Measurements from ENCODE around the gene SYPL2. TPM values are rescaled to one million over a fixed set of nuclear protein-coding genes. Genes with fewer than 3 reads are reported as not detected.
A peak's percentile ranks its signal among the peaks of the same experiment; 100 is the strongest.

The SYPL2 gene
- total RNA-seq, 1 donor from 2014 or later = not detected

DNA sequence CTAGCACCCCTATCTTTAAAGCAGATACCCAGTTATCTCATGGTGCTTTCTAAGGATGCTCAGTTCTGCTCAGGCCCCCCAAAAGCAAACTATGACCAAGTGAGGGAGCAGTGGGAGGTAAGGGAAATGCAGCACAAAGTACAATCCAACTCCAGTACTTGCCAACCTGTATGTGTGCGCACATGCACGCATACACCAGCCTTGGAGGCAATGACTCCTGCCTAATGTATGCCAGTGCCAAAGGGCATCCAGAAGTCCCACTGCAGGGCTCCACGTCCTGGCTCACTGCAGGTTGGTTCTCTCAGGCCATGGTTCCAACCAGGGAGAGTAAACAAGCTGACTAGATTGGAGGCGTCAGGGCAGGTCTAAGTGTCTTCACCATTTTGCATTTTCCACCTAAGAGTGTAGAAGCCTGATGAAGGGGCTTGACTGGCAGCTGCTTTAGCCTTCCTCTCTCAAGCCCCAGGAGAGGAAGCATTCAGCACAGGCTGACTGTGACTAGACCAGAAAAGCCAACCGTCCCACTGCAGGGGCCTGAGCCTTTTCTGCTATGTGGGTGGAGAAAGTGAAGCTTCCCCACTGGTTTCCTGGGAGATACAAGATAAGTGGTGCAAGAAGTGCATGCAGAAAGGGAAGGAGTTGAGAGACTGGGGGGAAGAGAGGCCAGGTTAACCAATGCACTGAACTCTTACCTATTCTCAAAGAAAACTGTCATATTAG is 35.5 kb downstream of the SYPL2 start:
- no peak overlapping the region for H3K9ac ChIP-seq
- H3K4me1 ChIP-seq = peaks cover 15% of the 10 kb centered on the region
- TF ChIP-seq EZH2phosphoT487 (IDR thresholded peaks at IDR 0.05) = no peak
- no peak for TF ChIP-seq EZH2 (IDR thresholded peaks at IDR 0.05)
- TF ChIP-seq, protein P1, sequence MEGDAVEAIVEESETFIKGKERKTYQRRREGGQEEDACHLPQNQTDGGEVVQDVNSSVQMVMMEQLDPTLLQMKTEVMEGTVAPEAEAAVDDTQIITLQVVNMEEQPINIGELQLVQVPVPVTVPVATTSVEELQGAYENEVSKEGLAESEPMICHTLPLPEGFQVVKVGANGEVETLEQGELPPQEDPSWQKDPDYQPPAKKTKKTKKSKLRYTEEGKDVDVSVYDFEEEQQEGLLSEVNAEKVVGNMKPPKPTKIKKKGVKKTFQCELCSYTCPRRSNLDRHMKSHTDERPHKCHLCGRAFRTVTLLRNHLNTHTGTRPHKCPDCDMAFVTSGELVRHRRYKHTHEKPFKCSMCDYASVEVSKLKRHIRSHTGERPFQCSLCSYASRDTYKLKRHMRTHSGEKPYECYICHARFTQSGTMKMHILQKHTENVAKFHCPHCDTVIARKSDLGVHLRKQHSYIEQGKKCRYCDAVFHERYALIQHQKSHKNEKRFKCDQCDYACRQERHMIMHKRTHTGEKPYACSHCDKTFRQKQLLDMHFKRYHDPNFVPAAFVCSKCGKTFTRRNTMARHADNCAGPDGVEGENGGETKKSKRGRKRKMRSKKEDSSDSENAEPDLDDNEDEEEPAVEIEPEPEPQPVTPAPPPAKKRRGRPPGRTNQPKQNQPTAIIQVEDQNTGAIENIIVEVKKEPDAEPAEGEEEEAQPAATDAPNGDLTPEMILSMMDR (IDR thresholded peaks at IDR 0.05) = no peak
- no peaks in the 10 kb centered on the region for H3K36me3 ChIP-seq
- H3K27ac Mint-ChIP-seq = peak overlapping the region; percentile 15
- no peaks in the 10 kb centered on the region for H3K27me3 Mint-ChIP-seq (ENCODE audit: insufficient read depth, low read depth)
- no peak overlapping the region for H3K4me3 ChIP-seq
- peaks cover 23% of the 10 kb centered on the region for H3F3A ChIP-seq (ENCODE audit: low read depth)
- H3K79me2 ChIP-seq (ENCODE audit: low read depth) = no peaks in the 10 kb centered on the region
- peaks cover 7% of the 10 kb centered on the region for H4K20me1 ChIP-seq (ENCODE audit: low read depth)
- H3K36me3 Mint-ChIP-seq = no peaks in the 10 kb centered on the region
- H3K9me3 Mint-ChIP-seq = no peaks in the 10 kb centered on the region
- peaks cover 55% of the 10 kb centered on the region for H3K4me1 Mint-ChIP-seq
- DNase-seq (ENCODE audit: low spot score) = no peak
- H3K9me3 ChIP-seq (ENCODE audit: low read depth) = no peaks in the 10 kb centered on the region
- no peak overlapping the region for H3K27ac ChIP-seq
- no peaks in the 10 kb centered on the region for H3K27me3 ChIP-seq
- H3K4me2 ChIP-seq = no peak overlapping the region
- no peak overlapping the region for H2AFZ ChIP-seq (replicated peaks)
- H3K4me3 Mint-ChIP-seq = peak overlapping the region; percentile 52

DNA sequence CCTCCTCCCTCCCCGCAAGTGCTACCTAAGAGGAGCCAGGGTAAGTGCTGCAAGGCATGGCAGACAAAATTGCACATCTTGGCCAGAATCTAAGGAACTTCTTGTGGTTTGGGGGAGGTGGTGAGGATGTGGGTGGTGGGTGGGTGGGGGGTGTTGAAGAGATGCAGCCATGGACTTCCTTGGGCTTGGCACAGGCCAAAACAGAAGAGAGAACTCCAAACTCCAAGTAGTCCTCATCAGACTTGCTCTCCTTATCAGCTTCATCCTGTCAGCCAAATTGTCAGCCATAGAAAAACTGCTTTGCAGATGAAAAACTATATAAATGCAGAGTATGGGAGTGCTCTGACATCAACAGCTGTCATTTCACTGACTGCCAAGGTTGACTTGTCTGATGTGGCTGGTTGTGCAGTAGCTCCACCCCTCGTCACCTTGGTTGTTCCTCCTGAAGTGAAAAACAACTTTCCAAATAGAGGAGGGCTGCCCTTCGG is 36.1 kb downstream of the SYPL2 start:
- no peaks in the 10 kb centered on the region for H3K36me3 ChIP-seq
- no peaks in the 10 kb centered on the region for H3K79me2 ChIP-seq (ENCODE audit: low read depth)
- TF ChIP-seq EZH2 (IDR thresholded peaks at IDR 0.05) (no peak), EZH2phosphoT487 (IDR thresholded peaks at IDR 0.05) (no peak)
- TF ChIP-seq, protein P1 (IDR thresholded peaks at IDR 0.05) = no peak
- Mint-ChIP-seq H3K4me3 (no peak overlapping the region), H3K27ac (no peak overlapping the region), H3K27me3 (ENCODE audit: insufficient read depth, low read depth) (no peaks in the 10 kb centered on the region), H3K4me1 (peaks cover 54% of the 10 kb centered on the region), H3K36me3 (no peaks in the 10 kb centered on the region), H3K9me3 (no peaks in the 10 kb centered on the region)
- H3K9ac ChIP-seq = no peak overlapping the region
- peaks cover 13% of the 10 kb centered on the region for H3K4me1 ChIP-seq
- no peak overlapping the region for H3K4me3 ChIP-seq
- no peak overlapping the region for H2AFZ ChIP-seq (replicated peaks)
- H3K9me3 ChIP-seq (ENCODE audit: low read depth) = no peaks in the 10 kb centered on the region
- peaks cover 7% of the 10 kb centered on the region for H4K20me1 ChIP-seq (ENCODE audit: low read depth)
- H3K27me3 ChIP-seq = no peaks in the 10 kb centered on the region
- DNase-seq (ENCODE audit: low spot score) = no peak
- no peak overlapping the region for H3K4me2 ChIP-seq
- peaks cover 22% of the 10 kb centered on the region for H3F3A ChIP-seq (ENCODE audit: low read depth)
- no peak overlapping the region for H3K27ac ChIP-seq

DNA sequence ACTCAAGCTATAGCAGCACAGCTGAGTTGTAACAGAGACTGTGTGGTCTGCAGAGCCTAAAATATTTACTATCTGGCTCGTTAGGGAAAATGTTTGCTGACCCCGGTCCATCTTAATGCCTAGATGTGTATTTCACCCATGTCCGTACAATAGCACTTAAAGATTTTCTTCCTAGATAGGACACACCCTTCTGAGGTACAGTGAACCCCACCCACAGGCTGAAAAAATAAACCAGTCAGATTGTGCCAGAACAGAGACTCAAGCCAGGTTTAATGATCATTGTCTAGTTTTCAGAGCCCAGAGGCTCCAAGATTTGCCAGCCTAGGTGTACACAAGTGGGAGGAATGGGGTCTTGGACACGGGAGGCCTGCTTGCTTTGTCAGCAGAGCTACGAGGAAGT is 37.6 kb downstream of the SYPL2 start:
- Histone ChIP-seq H3K4me2 (no peak overlapping the region), H3K4me1 (no peaks in the 10 kb centered on the region), H3F3A (ENCODE audit: low read depth) (peaks cover 7% of the 10 kb centered on the region), H3K9ac (no peak overlapping the region), H4K20me1 (ENCODE audit: low read depth) (peaks cover 4% of the 10 kb centered on the region), H2AFZ (replicated peaks) (no peak overlapping the region), H3K27me3 (peaks cover 4% of the 10 kb centered on the region), H3K79me2 (ENCODE audit: low read depth) (no peaks in the 10 kb centered on the region), H3K27ac (no peak overlapping the region), H3K4me3 (no peak overlapping the region), H3K36me3 (no peaks in the 10 kb centered on the region), H3K9me3 (ENCODE audit: low read depth) (no peaks in the 10 kb centered on the region)
- H3K4me1 Mint-ChIP-seq = peaks cover 51% of the 10 kb centered on the region
- no peak overlapping the region for H3K27ac Mint-ChIP-seq
- TF ChIP-seq, protein P1 (IDR thresholded peaks at IDR 0.05) = no peak
- TF ChIP-seq EZH2phosphoT487 (IDR thresholded peaks at IDR 0.05) = no peak
- no peak for TF ChIP-seq EZH2 (IDR thresholded peaks at IDR 0.05)
- H3K27me3 Mint-ChIP-seq (ENCODE audit: insufficient read depth, low read depth) = no peaks in the 10 kb centered on the region
- H3K4me3 Mint-ChIP-seq = no peak overlapping the region
- no peaks in the 10 kb centered on the region for H3K9me3 Mint-ChIP-seq
- H3K36me3 Mint-ChIP-seq = no peaks in the 10 kb centered on the region
- DNase-seq (ENCODE audit: low spot score) = no peak

All from neural progenitor cell (in vitro differentiated cells).